GM10248 (cell line): ENCODE data around the gene CARD14.

Experiments used
- CTCF ChIA-PET: fragments of 300-600 bp; sonication (Branson Sonifier 250); formaldehyde crosslinking; extraction: SDS; loops from one replicate; lab custom pipeline; 2021; ENCODE audit warnings: antibody characterized with exemption; lab: Yijun Ruan, JAX
- POLR2A ChIA-PET: fragments of 350-650 bp; sonication (Branson Sonifier 250); formaldehyde crosslinking; extraction: SDS; loops from one replicate; lab custom pipeline; 2020; ENCODE audit warnings: antibody characterized with exemption; lab: Yijun Ruan, JAX
- DNase-seq: peaks from one replicate; pipeline ENCODE4 v3.0.0; 2012; ENCODE audit errors: extremely low spot score
- TF ChIP-seq, protein P1 (sequence below): IDR thresholded peaks from 2 replicates; pipeline ENCODE4 v1.5.1; 2012; ENCODE audit warnings: mild to moderate bottlenecking, low read depth; ENCODE audit errors: extremely low read depth, missing control alignments, control extremely low read depth

The CARD14 gene

GRCh38 chr17:80191192-80191591 lies 21.4 kb downstream of the CARD14 start:
- TF ChIP-seq, protein P1, sequence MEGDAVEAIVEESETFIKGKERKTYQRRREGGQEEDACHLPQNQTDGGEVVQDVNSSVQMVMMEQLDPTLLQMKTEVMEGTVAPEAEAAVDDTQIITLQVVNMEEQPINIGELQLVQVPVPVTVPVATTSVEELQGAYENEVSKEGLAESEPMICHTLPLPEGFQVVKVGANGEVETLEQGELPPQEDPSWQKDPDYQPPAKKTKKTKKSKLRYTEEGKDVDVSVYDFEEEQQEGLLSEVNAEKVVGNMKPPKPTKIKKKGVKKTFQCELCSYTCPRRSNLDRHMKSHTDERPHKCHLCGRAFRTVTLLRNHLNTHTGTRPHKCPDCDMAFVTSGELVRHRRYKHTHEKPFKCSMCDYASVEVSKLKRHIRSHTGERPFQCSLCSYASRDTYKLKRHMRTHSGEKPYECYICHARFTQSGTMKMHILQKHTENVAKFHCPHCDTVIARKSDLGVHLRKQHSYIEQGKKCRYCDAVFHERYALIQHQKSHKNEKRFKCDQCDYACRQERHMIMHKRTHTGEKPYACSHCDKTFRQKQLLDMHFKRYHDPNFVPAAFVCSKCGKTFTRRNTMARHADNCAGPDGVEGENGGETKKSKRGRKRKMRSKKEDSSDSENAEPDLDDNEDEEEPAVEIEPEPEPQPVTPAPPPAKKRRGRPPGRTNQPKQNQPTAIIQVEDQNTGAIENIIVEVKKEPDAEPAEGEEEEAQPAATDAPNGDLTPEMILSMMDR: no peak
- no peak for DNase-seq
- ChIA-PET POLR2A (interaction anchor here (1.0 kb wide), 1 partner anchor 9 kb away, joined by 7 read pairs; no protein-coding TSS in a partner anchor), CTCF (interaction anchor here (1.2 to 1.6 kb wide), 7 partner anchors 8 to 91 kb away, joined by 3 to 5 read pairs (median 4); partner anchors contain the start of gene GAA)

DNA sequence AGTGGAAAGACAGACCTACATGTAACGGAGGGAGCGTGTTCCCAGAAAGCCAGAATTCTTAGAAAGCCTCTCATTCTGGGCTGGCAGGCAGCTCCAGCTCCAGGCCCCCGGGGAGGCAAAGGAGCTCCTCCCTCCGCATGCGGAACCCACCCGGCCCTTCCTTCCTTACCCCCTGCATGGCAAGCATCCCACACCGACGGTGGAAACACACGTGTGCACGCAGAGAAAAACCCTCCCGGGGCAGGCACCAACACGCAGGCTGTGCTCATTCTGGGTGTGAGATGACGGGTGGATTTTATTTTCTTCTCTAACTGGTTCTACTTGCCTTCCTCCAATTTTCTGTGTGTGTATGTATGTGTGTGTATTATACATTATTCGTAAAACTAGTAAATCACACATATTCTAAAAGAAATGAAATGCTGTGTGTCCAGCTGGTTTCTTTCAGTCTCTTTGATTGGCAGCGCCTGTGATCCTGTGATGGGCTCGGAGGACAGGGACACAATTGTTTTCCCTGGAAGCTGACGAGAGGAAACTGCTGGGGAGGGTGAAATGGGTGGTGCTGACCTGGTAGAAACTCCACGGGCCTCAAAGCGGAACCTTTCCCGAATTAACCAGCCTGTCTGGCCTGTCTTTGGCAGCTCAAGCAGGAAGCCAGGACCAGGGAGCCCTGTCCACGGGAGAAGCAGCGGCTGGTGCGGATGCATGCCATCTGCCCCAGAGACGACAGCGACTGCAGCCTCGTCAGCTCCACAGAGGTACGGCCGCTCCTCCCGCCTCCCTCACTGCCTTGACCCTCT lies 22.2 kb downstream of the CARD14 start:
- TF ChIP-seq, protein P1: no peak
- ChIA-PET POLR2A (interaction anchor here (1.4 kb wide), 1 partner anchor 13 kb away, joined by 3 read pairs; no protein-coding TSS in a partner anchor), CTCF (interaction anchor here (1.2 to 1.6 kb wide), 6 partner anchors 8 to 90 kb away, joined by 3 to 5 read pairs (median 4); partner anchors contain the start of gene GAA)
- no peak for DNase-seq

- ChIA-PET CTCF (interaction anchor here (0.8 to 4.3 kb wide), 28 partner anchors 8 to 214 kb away, joined by 3 to 32 read pairs (median 4); no protein-coding TSS in a partner anchor), POLR2A (no interaction called here)
- TF ChIP-seq, protein P1: no peak
- no peak for DNase-seq
Observed at GRCh38 chr17:80195141-80195540, 25.3 kb downstream of the CARD14 start.

- DNase-seq: peak; percentile 64
- TF ChIP-seq, protein P1: peak; percentile 85
- CTCF ChIA-PET: interaction anchor here (0.7 to 4.3 kb wide), 37 partner anchors 9 to 213 kb away, joined by 3 to 32 read pairs (median 4); partner anchors contain the start of gene GAA
- POLR2A ChIA-PET: no interaction called here
Observed at GRCh38 chr17:80195671-80196529, 26.1 kb downstream of the CARD14 start.

- POLR2A ChIA-PET: no interaction called here
- DNase-seq: no peak
- TF ChIP-seq, protein P1: no peak
- CTCF ChIA-PET: interaction anchor here (1.0 to 4.3 kb wide), 19 partner anchors 9 to 166 kb away, joined by 3 to 32 read pairs (median 5); no protein-coding TSS in a partner anchor
Observed at GRCh38 chr17:80196652-80197051, 26.8 kb downstream of the CARD14 start.
